Measurements from ENCODE around the gene SDK1. TPM values are rescaled to one million over a fixed set of nuclear protein-coding genes. Genes with fewer than 3 reads are reported as not detected.

SDK1 gene
- total and polyA plus RNA-seq, 2 of the 8 experiments (the other 6 are each of a cell fraction or from before 2014, with no cell fraction given) = 3.3 to 7.2 TPM

GRCh38 chr7:3721422-3721821 is 420.4 kb downstream of the SDK1 start (continued):
- no peak for TF ChIP-seq SUZ12 (IDR thresholded peaks at IDR 0.05; ENCODE audit: low read length)
- no peak for TF ChIP-seq SP4 (IDR thresholded peaks at IDR 0.05; ENCODE audit: low read length)
- TF ChIP-seq RFX5 (IDR thresholded peaks at IDR 0.05; ENCODE audit: borderline replicate concordance, low read depth, low read length) = no peak
- TF ChIP-seq PHF8 (conservative IDR thresholded peaks at IDR 0.05; ENCODE audit: low read depth, low read length) = no peak
- TF ChIP-seq RAD21 (IDR thresholded peaks at IDR 0.05 in 1 of 2, conservative IDR thresholded peaks at IDR 0.05 in 1 of 2; ENCODE audit: low read depth in 2 of 2, low read length in 2 of 2) = no peak
